HEK293 (cell line): ENCODE results near the gene LUZP2.

Experiments
- CTCF ChIA-PET: fragments of 350-600 bp; formaldehyde crosslinking; extraction: SDS; loops from one replicate; lab custom pipeline; 2021; ENCODE audit warnings: antibody characterized with exemption; lab: Yijun Ruan, JAX
- POLR2A ChIA-PET: fragments of 300-600 bp; formaldehyde crosslinking; extraction: SDS; loops from one replicate; lab custom pipeline; 2020; ENCODE audit warnings: antibody characterized with exemption, inconsistent platforms; lab: Yijun Ruan, JAX
- H3K27ac ChIP-seq: fragments of 200-500 bp; sonication (Bioruptor generic); 2 replicates; pipeline ENCODE4 v1.5.1; 2014; ENCODE audit warnings: low read depth, low read length, control low read depth, inconsistent platforms; ENCODE audit errors: extremely low read depth
- H3K36me3 ChIP-seq, 2 experiments: fragments of 200-500 bp in 1 of 2; sonication (Bioruptor generic) in 1 of 2; 1 replicate in 1 of 2; 2 replicates in 1 of 2; pipeline ENCODE4 v1.5.1; 2014 to 2017; ENCODE audit warnings: inconsistent platforms in 2 of 2, low read length in 2 of 2; ENCODE audit not compliant: control insufficient read depth in 2 of 2, insufficient read depth in 1 of 2
- H3K4me1 ChIP-seq: fragments of 200-500 bp; sonication (Bioruptor generic); 2 replicates; pipeline ENCODE4 v1.5.1; 2014; ENCODE audit warnings: mild to moderate bottlenecking, low read length, inconsistent platforms; ENCODE audit not compliant: control insufficient read depth, insufficient read depth
- H3K4me3 ChIP-seq: 2 replicates; pipeline ENCODE4 v1.5.1; 2011; ENCODE audit warnings: low read depth, mild to moderate bottlenecking, control low read depth, low read length, moderate library complexity
- H3K9me3 ChIP-seq: fragments of 200-500 bp; sonication (Bioruptor generic); 2 replicates; pipeline ENCODE4 v1.5.1; 2014; ENCODE audit warnings: low read depth, low read length, inconsistent platforms; ENCODE audit not compliant: control insufficient read depth, insufficient read depth
- GFI1B ChIP-seq: fragments of 450-650 bp; formaldehyde crosslinking; IDR thresholded peaks from 2 replicates; pipeline ENCODE4 v1.5.1; 2016; ENCODE audit warnings: missing biosample characterization, missing genetic modification characterization
- HOXD13 ChIP-seq: sonication (generic); formaldehyde crosslinking; IDR thresholded peaks from 2 replicates; pipeline ENCODE4 v1.8.0; 2022; ENCODE audit warnings: missing genetic modification reagents, borderline replicate concordance
- IKZF3 ChIP-seq: fragments of 450-650 bp; IDR thresholded peaks from 2 replicates; pipeline ENCODE4 v1.5.0; 2018; ENCODE audit warnings: missing biosample characterization, mild to moderate bottlenecking, missing genetic modification characterization, moderate library complexity
- KLF7 ChIP-seq: fragments of 450-650 bp; formaldehyde crosslinking; IDR thresholded peaks from 2 replicates; pipeline ENCODE4 v1.5.1; 2016; ENCODE audit warnings: missing biosample characterization, missing genetic modification characterization, borderline replicate concordance
- KLF8 ChIP-seq: fragments of 450-650 bp; formaldehyde crosslinking; IDR thresholded peaks from 2 replicates; pipeline ENCODE4 v1.5.1; 2016; ENCODE audit warnings: missing biosample characterization, missing genetic modification characterization
- MZF1 ChIP-seq: fragments of 450-650 bp; formaldehyde crosslinking; IDR thresholded peaks from 2 replicates; pipeline ENCODE4 v1.5.1; 2017; ENCODE audit warnings: missing biosample characterization, missing genetic modification characterization, borderline replicate concordance
- REPIN1 ChIP-seq: fragments of 450-650 bp; formaldehyde crosslinking; IDR thresholded peaks from 2 replicates; pipeline ENCODE4 v1.5.1; 2017; ENCODE audit warnings: missing biosample characterization, missing genetic modification characterization, low read depth
- SCRT1 ChIP-seq: fragments of 450-650 bp; formaldehyde crosslinking; IDR thresholded peaks from 2 replicates; pipeline ENCODE4 v1.5.1; 2016; ENCODE audit warnings: missing biosample characterization, missing genetic modification characterization, borderline replicate concordance
- SETDB1 ChIP-seq: IDR thresholded peaks from one replicate; pipeline ENCODE4 v1.6.1; 2017; ENCODE audit warnings: mild to moderate bottlenecking, low read length, moderate library complexity, mixed read lengths; ENCODE audit not compliant: insufficient read length
- ZNF114 ChIP-seq: fragments of 450-650 bp; formaldehyde crosslinking; IDR thresholded peaks from 2 replicates; pipeline ENCODE4 v1.5.0; 2017; ENCODE audit warnings: missing biosample characterization, missing genetic modification characterization
- ZNF184 ChIP-seq: fragments of 450-650 bp; IDR thresholded peaks from 2 replicates; pipeline ENCODE4 v1.5.1; 2018; ENCODE audit warnings: missing biosample characterization, mild to moderate bottlenecking, missing genetic modification characterization
- ZNF248 ChIP-seq: fragments of 450-650 bp; formaldehyde crosslinking; IDR thresholded peaks from 2 replicates; pipeline ENCODE4 v1.5.1; 2017; ENCODE audit warnings: missing biosample characterization, missing genetic modification characterization
- ZNF274 ChIP-seq, 2 experiments: fragments of 200-500 bp in 1 of 2; fragments of 450-650 bp in 1 of 2; sonication (Bioruptor generic) in 1 of 2; formaldehyde crosslinking in 1 of 2; IDR thresholded peaks; 2 replicates each; pipeline versions ENCODE4 v1.5.1 to v1.6.1; 2014 to 2016; ENCODE audit warnings: borderline replicate concordance in 1 of 2, inconsistent platforms in 1 of 2, low read length in 1 of 2, missing biosample characterization in 1 of 2, missing genetic modification characterization in 1 of 2
- ZNF335 ChIP-seq: fragments of 450-650 bp; formaldehyde crosslinking; conservative IDR thresholded peaks from 2 replicates; pipeline ENCODE4 v1.5.1; 2016; ENCODE audit warnings: missing biosample characterization, missing genetic modification characterization
- ZNF362 ChIP-seq: fragments of 450-650 bp; formaldehyde crosslinking; IDR thresholded peaks from 2 replicates; pipeline ENCODE4 v1.5.1; 2016; ENCODE audit warnings: missing biosample characterization, missing genetic modification characterization
- ZNF366 ChIP-seq: fragments of 450-650 bp; formaldehyde crosslinking; conservative IDR thresholded peaks from 2 replicates; pipeline ENCODE4 v1.5.1; 2016; ENCODE audit warnings: missing biosample characterization, missing genetic modification characterization
- ZNF37A ChIP-seq: fragments of 450-650 bp; IDR thresholded peaks from 2 replicates; pipeline ENCODE4 v1.5.1; 2018; ENCODE audit warnings: missing biosample characterization, missing genetic modification characterization
- ZNF488 ChIP-seq: fragments of 450-650 bp; formaldehyde crosslinking; IDR thresholded peaks from 2 replicates; pipeline ENCODE4 v1.5.1; 2016; ENCODE audit warnings: missing biosample characterization, missing genetic modification characterization
- ZNF555 ChIP-seq: fragments of 450-650 bp; formaldehyde crosslinking; conservative IDR thresholded peaks from 2 replicates; pipeline ENCODE4 v1.5.1; 2017; ENCODE audit warnings: missing biosample characterization, mild to moderate bottlenecking, missing genetic modification characterization, inconsistent platforms
- ZNF621 ChIP-seq: fragments of 450-650 bp; formaldehyde crosslinking; IDR thresholded peaks from 2 replicates; pipeline ENCODE4 v1.5.1; 2017; ENCODE audit warnings: missing biosample characterization, missing genetic modification characterization
- ZNF677 ChIP-seq: fragments of 450-650 bp; IDR thresholded peaks from 2 replicates; pipeline ENCODE4 v1.5.0; 2018; ENCODE audit warnings: missing biosample characterization, mild to moderate bottlenecking, missing genetic modification characterization, moderate library complexity
- ZNF768 ChIP-seq: fragments of 450-650 bp; formaldehyde crosslinking; IDR thresholded peaks from 2 replicates; pipeline ENCODE4 v1.5.1; 2018; ENCODE audit warnings: missing biosample characterization, mild to moderate bottlenecking, missing genetic modification characterization
- ZNF843 ChIP-seq: fragments of 450-650 bp; formaldehyde crosslinking; IDR thresholded peaks from 2 replicates; pipeline ENCODE4 v1.5.1; 2016; ENCODE audit warnings: missing biosample characterization, missing genetic modification characterization

Gene LUZP2

GRCh38 chr11:25037431-25037830 is 540.6 kb downstream of the LUZP2 start:
- CTCF ChIA-PET = interaction anchor here (0.6 kb wide), 1 partner anchor 270 kb away, joined by 3 read pairs; no protein-coding TSS in a partner anchor
- POLR2A ChIA-PET = interaction anchor here (0.7 kb wide), 1 partner anchor 399 kb away, joined by 3 read pairs; no protein-coding TSS in a partner anchor

GRCh38 chr11:25038131-25038530 is 541.3 kb downstream of the LUZP2 start:
- Histone ChIP-seq H3K4me3 (no peak overlapping the region), H3K36me3 (no peaks in the 10 kb centered on the region)
- CTCF ChIA-PET = no interaction called here
- TF ChIP-seq ZNF621 (tag by site-specific recombination) (no peak), ZNF555 (tag by site-specific recombination) (no peak), ZNF335 (no peak), ZNF843 (no peak), ZNF114 (tag by site-specific recombination) (no peak), KLF7 (tag by site-specific recombination) (no peak), ZNF37A (tag by site-specific recombination) (no peak), SCRT1 (tag by site-specific recombination) (no peak), MZF1 (tag by site-specific recombination) (no peak), GFI1B (tag by site-specific recombination) (no peak), IKZF3 (tag by site-specific recombination) (no peak), ZNF184 (tag by site-specific recombination) (no peak), SETDB1 (no peak), ZNF362 (tag by site-specific recombination) (no peak), ZNF248 (tag by site-specific recombination) (no peak), ZNF274 (IDR thresholded peaks at IDR 0.05; ENCODE audit: low read length) (no peak), ZNF274 (tag by site-specific recombination; IDR thresholded peaks at IDR 0.05; ENCODE audit: borderline replicate concordance) (no peak), ZNF488 (tag by site-specific recombination) (no peak), ZNF366 (tag by site-specific recombination) (no peak), KLF8 (no peak)
- TF ChIP-seq, all 188 proteins: peak for 0
- Histone ChIP-seq H3K27ac (no peak overlapping the region), H3K4me1 (no peaks in the 10 kb centered on the region), H3K9me3 (no peaks in the 10 kb centered on the region)
- POLR2A ChIA-PET = no interaction called here

More at GRCh38 chr11:25037431-25037830, 540.6 kb downstream of the LUZP2 start:
- TF ChIP-seq HOXD13 (CRISPR knock-in tag) (no peak), REPIN1 (tag by site-specific recombination) (no peak), ZNF677 (no peak), ZNF768 (tag by site-specific recombination) (no peak)
- no peak overlapping the region for H3K4me3 ChIP-seq
- H3K9me3 ChIP-seq = no peaks in the 10 kb centered on the region
- no peaks in the 10 kb centered on the region for H3K4me1 ChIP-seq
- no peaks in the 10 kb centered on the region for H3K36me3 ChIP-seq
- no peak overlapping the region for H3K27ac ChIP-seq
